Hepatocyte (in vitro differentiated cells): ENCODE results near the gene CACNA2D1. TPM values are rescaled to one million over a fixed set of nuclear protein-coding genes. Genes with fewer than 3 reads are reported as not detected.

Experiments
- DNase-seq: peaks from one replicate; pipeline ENCODE4 v3.0.0-alpha.2; 2016; ENCODE audit warnings: low spot score
- H2AFZ ChIP-seq: fragments of 200-600 bp; sonication (generic); 2 replicates; pipeline ENCODE4 v1.6.0; 2016; ENCODE audit warnings: antibody characterized with exemption, mild to moderate bottlenecking
- H3K27ac ChIP-seq: fragments of 200-600 bp; sonication (generic); 2 replicates; pipeline ENCODE4 v1.5.1; 2016; ENCODE audit warnings: mild to moderate bottlenecking
- H3K27me3 ChIP-seq: fragments of 200-600 bp; sonication (generic); 2 replicates; pipeline ENCODE4 v1.6.1; 2016
- H3K36me3 ChIP-seq: fragments of 200-600 bp; sonication (generic); replicated peaks from 2 replicates; pipeline ENCODE4 v1.5.1; 2016; ENCODE audit warnings: low read depth; ENCODE audit not compliant: insufficient read depth
- H3K4me1 ChIP-seq: fragments of 200-600 bp; sonication (generic); 2 replicates; pipeline ENCODE4 v1.5.1; 2016; ENCODE audit warnings: mild to moderate bottlenecking, moderate library complexity; ENCODE audit not compliant: insufficient read depth
- H3K4me2 ChIP-seq: fragments of 200-600 bp; sonication (generic); 2 replicates; pipeline ENCODE4 v1.6.0; 2016
- H3K4me3 ChIP-seq: fragments of 200-600 bp; sonication (generic); 2 replicates; pipeline ENCODE4 v1.5.1; 2016; ENCODE audit warnings: mild to moderate bottlenecking
- H3K79me2 ChIP-seq: fragments of 200-600 bp; sonication (generic); 2 replicates; pipeline ENCODE4 v1.6.0; 2017; ENCODE audit warnings: mild to moderate bottlenecking
- H3K9me2 ChIP-seq: fragments of 200-600 bp; sonication (generic); replicated peaks from 2 replicates; pipeline ENCODE4 v1.6.0; 2017; ENCODE audit warnings: mild to moderate bottlenecking; ENCODE audit not compliant: insufficient read depth
- H3K9me3 ChIP-seq: fragments of 200-600 bp; sonication (generic); 2 replicates; pipeline ENCODE4 v1.5.1; 2016; ENCODE audit warnings: low read depth, mild to moderate bottlenecking
- H4K20me1 ChIP-seq: fragments of 200-600 bp; sonication (generic); 2 replicates; pipeline ENCODE4 v1.6.0; 2016; ENCODE audit warnings: mild to moderate bottlenecking; ENCODE audit not compliant: insufficient read depth, poor library complexity, severe bottlenecking
- CTCF ChIP-seq: fragments of 200-600 bp; sonication (generic); IDR thresholded peaks from 2 replicates; pipeline ENCODE4 v1.5.1; 2016; ENCODE audit warnings: antibody characterized with exemption, mild to moderate bottlenecking; ENCODE audit not compliant: poor library complexity
- EZH2 ChIP-seq: fragments of 200-600 bp; sonication (generic); IDR thresholded peaks from 2 replicates; pipeline ENCODE4 v1.6.1; 2016; ENCODE audit warnings: antibody characterized with exemption, mild to moderate bottlenecking, borderline replicate concordance
- EZH2phosphoT487 ChIP-seq: fragments of 200-600 bp; sonication (generic); IDR thresholded peaks from one replicate; pipeline ENCODE4 v1.6.1; 2018; ENCODE audit warnings: antibody characterized with exemption, mild to moderate bottlenecking, low read depth, moderate library complexity; ENCODE audit not compliant: unreplicated experiment, severe bottlenecking
- WGBS: methylation state at CpG from one replicate; pipeline ENCODE4 v1.1.6; 2016; ENCODE audit warnings: low lambda C conversion rate; ENCODE audit errors: missing lambda C conversion rate; 5-methylcytosine and 5-hydroxymethylcytosine counted together
- polyA plus RNA-seq: library from polyadenylated mRNA; unstranded; fragments of >200 nt; fragmentation: Nextera tagmentation; extraction: Ambion mirVana; gene quantifications from 2 replicates; pipeline ENCODE4 v1.2.1, GENCODE V29; 2016
- total RNA-seq: library from RNA; depleted of rRNA; stranded (reverse); fragments of >200 nt; gene quantifications from 2 replicates; pipeline ENCODE4 v1.2.3, GENCODE V29; 2014

The CACNA2D1 gene
- total and polyA plus RNA-seq, 2 experiments from 2014 or later, result 3.1 to 18.9 TPM

- H3K4me3 ChIP-seq, result no peak overlapping the region
- no peaks in the 10 kb centered on the region for H3K9me2 ChIP-seq
- no peak for TF ChIP-seq CTCF
- no peak for TF ChIP-seq EZH2
- no peak for TF ChIP-seq EZH2phosphoT487
- H3K79me2 ChIP-seq, result no peaks in the 10 kb centered on the region
- H4K20me1 ChIP-seq, result no peaks in the 10 kb centered on the region
- H3K9me3 ChIP-seq, result no peaks in the 10 kb centered on the region
- H3K27ac ChIP-seq, result no peak overlapping the region
- H2AFZ ChIP-seq, result no peak overlapping the region
- no peaks in the 10 kb centered on the region for H3K4me1 ChIP-seq
- no peaks in the 10 kb centered on the region for H3K27me3 ChIP-seq
- H3K4me2 ChIP-seq, result no peak overlapping the region
- WGBS, result 86% methylated on average over 4 of the region's 4 CpGs
- no peak for DNase-seq
- H3K36me3 ChIP-seq, result no peaks in the 10 kb centered on the region
These were observed 277.1 kb downstream of the CACNA2D1 start for GRCh38 chr7:82166260-82167015.

GRCh38 chr7:82164813-82165212 lies 278.8 kb downstream of the CACNA2D1 start:
- no peak overlapping the region for H3K4me2 ChIP-seq
- H2AFZ ChIP-seq, result no peak overlapping the region
- H3K4me3 ChIP-seq, result no peak overlapping the region
- peak; percentile 6 for DNase-seq
- TF ChIP-seq CTCF (peak; percentile 18), EZH2 (no peak)
- no peaks in the 10 kb centered on the region for H4K20me1 ChIP-seq
- H3K9me2 ChIP-seq, result no peaks in the 10 kb centered on the region
- no peaks in the 10 kb centered on the region for H3K27me3 ChIP-seq
- no peaks in the 10 kb centered on the region for H3K4me1 ChIP-seq
- no peak overlapping the region for H3K27ac ChIP-seq
- no peaks in the 10 kb centered on the region for H3K9me3 ChIP-seq
- 44% methylated on average over 3 of the region's 3 CpGs for WGBS
- H3K36me3 ChIP-seq, result no peaks in the 10 kb centered on the region
- H3K79me2 ChIP-seq, result no peaks in the 10 kb centered on the region

- no peak overlapping the region for H3K27ac ChIP-seq
- no peak overlapping the region for H2AFZ ChIP-seq
- no peak for DNase-seq
- H3K36me3 ChIP-seq, result no peaks in the 10 kb centered on the region
- no peaks in the 10 kb centered on the region for H3K4me1 ChIP-seq
- H3K79me2 ChIP-seq, result no peaks in the 10 kb centered on the region
- 81% methylated on average over 1 of the region's 1 CpG for WGBS
- H3K4me3 ChIP-seq, result no peak overlapping the region
- TF ChIP-seq EZH2 (no peak), EZH2phosphoT487 (no peak), CTCF (no peak)
- H3K27me3 ChIP-seq, result no peaks in the 10 kb centered on the region
- no peaks in the 10 kb centered on the region for H3K9me3 ChIP-seq
- H3K9me2 ChIP-seq, result no peaks in the 10 kb centered on the region
- H4K20me1 ChIP-seq, result no peaks in the 10 kb centered on the region
- H3K4me2 ChIP-seq, result no peak overlapping the region
These were observed 279.2 kb downstream of the CACNA2D1 start for GRCh38 chr7:82164410-82164809.
